Prostate gland (tissue), 2 donors: ENCODE data around the gene TJAP1. TPM values are rescaled to one million over a fixed set of nuclear protein-coding genes. Genes with fewer than 3 reads are reported as not detected.

Experiments
- DNase-seq: peaks from one replicate; pipeline ENCODE4 v3.0.0-alpha.2; 2019; ENCODE audit warnings: low spot score
- H3K27ac ChIP-seq, 2 donors: fragments of 200-600 bp; sonication (generic); 2 replicates each; pipeline ENCODE4 v1.5.1; 2017 to 2019
- H3K27me3 ChIP-seq: fragments of 200-600 bp; sonication (generic); replicated peaks from 2 replicates; pipeline ENCODE4 v1.5.1; 2019; ENCODE audit not compliant: insufficient read depth
- H3K36me3 ChIP-seq, 2 donors: fragments of 200-600 bp; sonication (generic); 1 replicate in 1 of 2; 2 replicates in 1 of 2; pipeline versions ENCODE4 v1.5.1 to v1.8.1; 2017 to 2019
- H3K4me1 ChIP-seq: fragments of 200-600 bp; sonication (generic); replicated peaks from 2 replicates; pipeline ENCODE4 v1.5.1; 2019
- H3K4me3 ChIP-seq, 2 donors: fragments of 200-600 bp; sonication (generic); 2 replicates each; pipeline ENCODE4 v1.5.1; 2017 to 2019
- H3K9me3 ChIP-seq: fragments of 200-600 bp; sonication (generic); 2 replicates; pipeline ENCODE4 v1.5.1; 2017
- CTCF ChIP-seq, 4 experiments: fragments of 200-600 bp in 2 of 4; fragments of 450-650 bp in 2 of 4; sonication (generic) in 2 of 4; IDR thresholded peaks; 1 replicate in 3 of 4; 2 replicates in 1 of 4; pipeline ENCODE4 v1.5.1; 2016 to 2019; ENCODE audit warnings: antibody characterized with exemption in 4 of 4, mild to moderate bottlenecking in 2 of 4, moderate library complexity in 2 of 4
- POLR2A ChIP-seq: fragments of 450-650 bp; IDR thresholded peaks from one replicate; pipeline ENCODE4 v1.6.1; 2016; ENCODE audit warnings: antibody characterized with exemption, mild to moderate bottlenecking
- POLR2AphosphoS5 ChIP-seq: sonication (generic); formaldehyde crosslinking; IDR thresholded peaks from one replicate; pipeline ENCODE4 v1.6.1; 2017; ENCODE audit warnings: antibody characterized with exemption
- WGBS: methylation state at CpG from one replicate; pipeline ENCODE4 v1.1.5; 2018; 5-methylcytosine and 5-hydroxymethylcytosine counted together
- intact Hi-C: fragments of 100-400 bp; cut with DNase I; formaldehyde crosslinking; loops from one replicate; pipeline ENCODE4 v1.14.2; 2022
- total RNA-seq, 2 donors: library from RNA; depleted of rRNA; stranded (reverse); fragments of >200 nt; gene quantifications; one replicate each; pipeline ENCODE4 v1.1.0, GENCODE V29; 2016

TJAP1 gene
- total RNA-seq, 2 donors from 2014 or later = 29.1 to 51.6 TPM

- Histone ChIP-seq H3K4me1 (peaks cover 9% of the 10 kb centered on the region), H3K4me3 (peak overlapping the region; percentile 71 to 87), H3K27me3 (no peaks in the 10 kb centered on the region), H3K36me3 (peaks cover 4 to 19% of the 10 kb centered on the region in 2 donors), H3K27ac (peak overlapping the region; percentile 87 to 89), H3K9me3 (no peaks in the 10 kb centered on the region)
- TF ChIP-seq POLR2AphosphoS5 (no peak), CTCF (IDR thresholded peaks at IDR 0.05) (no peak), POLR2A (no peak)
- DNase-seq = no peak
- intact Hi-C loops = no loop called here
- 2% methylated on average over 10 of the region's 10 CpGs for WGBS
Observed at GRCh38 chr6:43516367-43516696, 39.0 kb downstream of the TJAP1 start.

GRCh38 chr6:43516697-43517504 lies 39.5 kb downstream of the TJAP1 start, which contains the start of the genes POLR1C and YIPF3:
TSS of gene POLR1C (plus strand) at chr6:43517089. CDS start at chr6:43517110, 21 bp downstream.
TSS of gene YIPF3 (minus strand) at chr6:43516926. CDS start at chr6:43516807, 119 bp downstream.
- Histone ChIP-seq H3K4me1 (peaks cover 9% of the 10 kb centered on the region), H3K4me3 (peak within 1 kb of the TSS; percentile 71 to 87), H3K36me3 (peaks cover 4 to 22% of the 10 kb centered on the region in 2 donors), H3K27ac (peak within 1 kb of the TSS; percentile 87 to 89), H3K9me3 (no peaks in the 10 kb centered on the region), H3K27me3 (no peaks in the 10 kb centered on the region)
- TF ChIP-seq POLR2A (no peak), POLR2AphosphoS5 (peak; percentile 97), CTCF (IDR thresholded peaks at IDR 0.05) (no peak)
- under 1% methylated on average over 56 of the region's 57 CpGs for WGBS
- DNase-seq = peak; percentile 98
- intact Hi-C loops = no loop called here

GRCh38 chr6:43517505-43518357 lies 40.4 kb downstream of the TJAP1 start:
- DNase-seq = no peak
- Histone ChIP-seq H3K36me3 (peaks cover 4 to 14% of the 10 kb centered on the region in 2 donors), H3K4me1 (peaks cover 9% of the 10 kb centered on the region), H3K9me3 (no peaks in the 10 kb centered on the region), H3K27me3 (no peaks in the 10 kb centered on the region), H3K4me3 (peak overlapping the region; percentile 71 to 87), H3K27ac (peak overlapping the region; percentile 87 to 89)
- intact Hi-C loops = no loop called here
- no peak for TF ChIP-seq POLR2A
- WGBS = 2% methylated on average over 10 of the region's 10 CpGs

GRCh38 chr6:43520097-43520496 lies 42.7 kb downstream of the TJAP1 start:
- Histone ChIP-seq H3K36me3 (peaks cover 0 to 9% of the 10 kb centered on the region in 2 donors), H3K27me3 (no peaks in the 10 kb centered on the region), H3K4me3 (no peak overlapping the region), H3K4me1 (peaks cover 5% of the 10 kb centered on the region), H3K27ac (no peak overlapping the region), H3K9me3 (no peaks in the 10 kb centered on the region)
- no peak for DNase-seq
- no peak for TF ChIP-seq POLR2AphosphoS5
- TF ChIP-seq POLR2A = no peak
- TF ChIP-seq CTCF (IDR thresholded peaks at IDR 0.05) = no peak
- 91% methylated on average over 8 of the region's 8 CpGs for WGBS
- intact Hi-C loops = no loop called here

- no peak overlapping the region for H3K4me3 ChIP-seq
- 60% methylated on average over 2 of the region's 2 CpGs for WGBS
- no peak for DNase-seq
- peaks cover 0 to 9% of the 10 kb centered on the region in 2 donors for H3K36me3 ChIP-seq
- TF ChIP-seq POLR2AphosphoS5 (no peak), POLR2A (no peak), CTCF (IDR thresholded peaks at IDR 0.05) (no peak)
- no peaks in the 10 kb centered on the region for H3K27me3 ChIP-seq
- H3K4me1 ChIP-seq = no peaks in the 10 kb centered on the region
- H3K9me3 ChIP-seq = no peaks in the 10 kb centered on the region
- H3K27ac ChIP-seq = no peak overlapping the region
- intact Hi-C loops = no loop called here
Observed at GRCh38 chr6:43521836-43522235, 44.5 kb downstream of the TJAP1 start.
